Gastrocnemius medialis (tissue), 4 donors: ENCODE data around the gene CMTM3. TPM values are rescaled to one million over a fixed set of nuclear protein-coding genes. Genes with fewer than 3 reads are reported as not detected.

ENCODE experiments used
- ATAC-seq, 2 donors: fragments of 150-250 bp; one replicate each; pipeline ENCODE4 v1.9.1; 2016
- DNase-seq, 2 donors: peaks; one replicate each; pipeline ENCODE4 v3.0.0-alpha.2; 2019
- H3K27ac ChIP-seq, 4 donors: fragments of 200-600 bp; sonication (generic); 1 replicate in 1 of 4; 2 replicates in 3 of 4; pipeline ENCODE4 v1.5.1; 2016 to 2018; ENCODE audit warnings: mild to moderate bottlenecking in 2 of 4, moderate library complexity in 1 of 4
- H3K27me3 ChIP-seq, 3 donors: fragments of 200-600 bp; sonication (generic) in 2 of 3; 1 replicate in 1 of 3; 2 replicates in 2 of 3; pipeline versions ENCODE4 v1.5.1 to v1.6.0; 2016 to 2019; ENCODE audit warnings: mild to moderate bottlenecking in 1 of 3, moderate library complexity in 1 of 3
- H3K36me3 ChIP-seq, 2 donors: fragments of 200-600 bp; sonication (generic) in 1 of 2; one replicate each; pipeline ENCODE4 v1.5.1; 2017 to 2018
- H3K4me1 ChIP-seq, 2 donors: fragments of 200-600 bp; sonication (generic) in 1 of 2; one replicate each; pipeline ENCODE4 v1.5.1; 2016 to 2017; ENCODE audit warnings: mild to moderate bottlenecking in 2 of 2
- H3K4me3 ChIP-seq, 4 donors: fragments of 200-600 bp; sonication (generic) in 3 of 4; 1 replicate in 1 of 4; 2 replicates in 3 of 4; pipeline ENCODE4 v1.5.1; 2016 to 2019; ENCODE audit warnings: mild to moderate bottlenecking in 2 of 4
- H3K9me3 ChIP-seq, 3 donors: fragments of 200-600 bp; sonication (generic) in 2 of 3; 1 replicate in 1 of 3; 2 replicates in 2 of 3; pipeline ENCODE4 v1.5.1; 2016 to 2019
- POLR2A ChIP-seq, 2 donors: fragments of 450-650 bp; IDR thresholded peaks; one replicate each; pipeline ENCODE4 v1.6.1; 2017; ENCODE audit warnings: antibody characterized with exemption in 2 of 2, mild to moderate bottlenecking in 2 of 2, moderate library complexity in 2 of 2
- in situ Hi-C, 4 donors: fragments of 200-750 bp; cut with MboI; loops; one replicate each; pipeline versions ENCODE4 v1.15.0 to v1.8.0; 2017; ENCODE audit warnings: low sequenced_read_pairs in 4 of 4
- intact Hi-C: fragments of 100-400 bp; cut with DNase I; formaldehyde crosslinking; loops from one replicate; pipeline ENCODE4 v1.15.1; 2023; ENCODE audit warnings: low total_unique reads
- total RNA-seq, 4 donors: library from RNA; depleted of rRNA; stranded (reverse); fragments of >200 nt; gene quantifications; one replicate each; pipeline versions ENCODE4 v1.1.0 to v1.2.3, GENCODE V29; 2016
- TF ChIP-seq, protein P1 (sequence below), 5 experiments: fragments of 450-650 bp in 3 of 5; fragments of 200-600 bp in 2 of 5; sonication (generic) in 2 of 5; IDR thresholded peaks in 4 of 5; conservative IDR thresholded peaks in 1 of 5; 1 replicate in 4 of 5; 2 replicates in 1 of 5; pipeline ENCODE4 v1.5.1; 2016 to 2019; ENCODE audit warnings: antibody characterized with exemption in 5 of 5, mild to moderate bottlenecking in 3 of 5, moderate library complexity in 3 of 5

The CMTM3 gene
- total RNA-seq, 4 donors from 2014 or later, result 2.6 to 11.3 (median 5.1) TPM

- in situ Hi-C loops, result loop anchor here in 2 of 4 donors (10.0 to 25.0 kb wide), 2 partner anchors 197 to 261 kb away; no protein-coding TSS in a partner anchor
- DNase-seq (no peak), ATAC-seq (no peak)
- Histone ChIP-seq H3K9me3 (no peaks in the 10 kb centered on the region), H3K36me3 (no peaks in the 10 kb centered on the region), H3K27ac (no peak overlapping the region), H3K27me3 (peaks cover 11 to 25% (median 18%) of the 10 kb centered on the region in 3 donors), H3K4me3 (no peak overlapping the region), H3K4me1 (peaks cover 6 to 8% of the 10 kb centered on the region in 2 donors)
- TF ChIP-seq, protein P1, sequence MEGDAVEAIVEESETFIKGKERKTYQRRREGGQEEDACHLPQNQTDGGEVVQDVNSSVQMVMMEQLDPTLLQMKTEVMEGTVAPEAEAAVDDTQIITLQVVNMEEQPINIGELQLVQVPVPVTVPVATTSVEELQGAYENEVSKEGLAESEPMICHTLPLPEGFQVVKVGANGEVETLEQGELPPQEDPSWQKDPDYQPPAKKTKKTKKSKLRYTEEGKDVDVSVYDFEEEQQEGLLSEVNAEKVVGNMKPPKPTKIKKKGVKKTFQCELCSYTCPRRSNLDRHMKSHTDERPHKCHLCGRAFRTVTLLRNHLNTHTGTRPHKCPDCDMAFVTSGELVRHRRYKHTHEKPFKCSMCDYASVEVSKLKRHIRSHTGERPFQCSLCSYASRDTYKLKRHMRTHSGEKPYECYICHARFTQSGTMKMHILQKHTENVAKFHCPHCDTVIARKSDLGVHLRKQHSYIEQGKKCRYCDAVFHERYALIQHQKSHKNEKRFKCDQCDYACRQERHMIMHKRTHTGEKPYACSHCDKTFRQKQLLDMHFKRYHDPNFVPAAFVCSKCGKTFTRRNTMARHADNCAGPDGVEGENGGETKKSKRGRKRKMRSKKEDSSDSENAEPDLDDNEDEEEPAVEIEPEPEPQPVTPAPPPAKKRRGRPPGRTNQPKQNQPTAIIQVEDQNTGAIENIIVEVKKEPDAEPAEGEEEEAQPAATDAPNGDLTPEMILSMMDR (IDR thresholded peaks at IDR 0.05 in 4 of 5, conservative IDR thresholded peaks at IDR 0.05 in 1 of 5), result no peak
- no peak for TF ChIP-seq POLR2A (IDR thresholded peaks at IDR 0.05)
- intact Hi-C loops, result loop anchor here (5.0 kb wide), 1 partner anchor 124 kb away; no protein-coding TSS in a partner anchor
Observed at GRCh38 chr16:66601471-66601870, 3.0 kb upstream of the CMTM3 start.

DNA sequence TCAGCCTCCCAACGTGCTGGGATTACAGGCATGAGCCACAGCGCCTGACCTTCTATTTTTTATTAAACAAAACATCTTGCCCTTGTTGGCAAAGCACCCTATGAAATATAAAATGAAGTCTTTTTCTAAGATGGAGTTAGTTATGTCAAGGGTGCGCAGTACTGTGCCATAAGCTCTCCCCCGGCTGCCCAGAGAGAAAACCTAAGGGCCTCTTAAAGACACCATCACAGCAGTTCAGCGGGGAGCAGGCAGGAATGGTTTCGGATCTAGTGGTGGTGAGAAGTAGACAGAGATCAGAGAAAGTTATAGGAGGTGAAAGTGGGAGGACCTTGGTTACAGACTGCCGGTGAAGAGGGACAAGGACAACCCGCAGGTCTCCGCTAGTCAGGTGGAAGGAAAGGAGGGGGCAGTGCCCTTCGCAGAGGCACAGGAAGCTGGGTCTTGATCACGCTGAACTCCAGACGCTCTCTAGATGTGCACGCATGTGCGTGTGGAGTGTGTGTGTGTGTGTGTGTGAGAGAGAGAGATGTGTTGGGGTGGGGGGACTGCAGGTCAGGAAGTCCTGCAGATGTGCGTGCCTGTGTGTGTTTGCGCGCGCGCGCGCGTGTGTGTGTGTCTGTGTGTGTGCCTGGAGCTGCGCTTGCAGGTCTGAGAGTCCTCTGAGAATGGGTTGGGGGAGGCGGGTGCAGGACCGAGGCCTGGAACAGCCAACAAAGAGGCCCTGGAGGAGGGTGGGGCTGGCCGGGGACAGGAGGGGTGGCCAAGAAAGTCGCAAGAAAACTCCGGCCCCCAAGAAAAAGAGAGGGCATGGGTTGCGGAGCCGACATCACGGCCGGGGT, 748 bp upstream of the CMTM3 start:
- intact Hi-C loops, result loop anchor here (2.0 to 5.0 kb wide), 2 partner anchors 126 to 197 kb away; no protein-coding TSS in a partner anchor
- ATAC-seq, result no peak

DNA sequence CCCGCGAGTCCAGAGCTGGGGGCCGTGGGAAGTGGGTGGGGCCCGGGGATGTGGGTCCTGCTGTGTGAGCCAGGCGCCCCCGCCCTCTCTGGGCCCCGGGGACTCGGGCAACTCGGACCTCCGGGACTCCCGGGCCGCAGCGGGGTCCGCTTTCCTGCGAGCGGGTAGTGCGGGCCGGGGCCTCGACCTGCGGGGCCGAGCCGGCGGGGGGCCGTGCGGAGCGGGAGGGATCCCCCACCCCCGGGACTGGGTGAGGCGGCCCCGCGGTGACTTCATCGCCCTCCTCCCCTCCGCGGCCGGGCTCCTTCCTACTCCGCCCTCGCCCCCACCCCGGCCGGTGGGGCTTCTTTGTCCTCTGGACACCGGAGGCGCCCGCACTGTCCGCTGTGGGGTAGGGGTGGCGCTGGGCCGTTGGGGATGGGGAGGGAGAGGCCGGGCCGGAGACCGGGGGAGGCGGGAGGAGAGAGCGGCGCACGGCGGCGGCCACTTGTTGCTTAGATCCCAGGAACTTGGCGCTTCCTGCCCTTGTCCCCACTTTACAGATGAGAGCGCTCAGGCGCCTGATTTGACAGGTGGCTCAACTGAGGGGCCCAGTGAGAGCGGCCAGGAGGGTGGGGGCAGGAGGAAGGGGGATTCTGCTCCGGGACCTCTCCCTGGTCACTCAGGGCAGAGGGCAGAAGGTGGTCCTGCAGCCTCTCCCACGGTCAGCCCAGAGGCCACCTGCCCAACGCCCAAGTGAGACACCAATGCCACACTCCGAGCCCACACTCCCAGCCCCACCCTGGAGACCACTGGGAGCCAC, 874 bp downstream of the CMTM3 start:
- H3K4me3 ChIP-seq, result peak overlapping the region; percentile 52 to 69 (median 62)
- TF ChIP-seq, protein P1 (IDR thresholded peaks at IDR 0.05 in 4 of 5, conservative IDR thresholded peaks at IDR 0.05 in 1 of 5), result no peak
- peak in 1 of 2 donors; percentile 9 for TF ChIP-seq POLR2A (IDR thresholded peaks at IDR 0.05)
- H3K27ac ChIP-seq, result peak overlapping the region; percentile 65 to 81 (median 80)
- DNase-seq (no peak), ATAC-seq (peak in 1 of 2 donors; percentile 18)
- H3K27me3 ChIP-seq, result peaks cover 11 to 25% (median 18%) of the 10 kb centered on the region in 3 donors
- no peaks in the 10 kb centered on the region for H3K9me3 ChIP-seq
- intact Hi-C loops (loop anchor here (2.0 to 5.0 kb wide), 3 partner anchors 47 to 199 kb away; partner anchors contain the start of gene CMTM4), in situ Hi-C loops (loop anchor here in 2 of 4 donors (10.0 to 25.0 kb wide), 2 partner anchors 201 to 257 kb away; no protein-coding TSS in a partner anchor)
- H3K36me3 ChIP-seq, result no peaks in the 10 kb centered on the region
- peaks cover 14% of the 10 kb centered on the region in 2 donors for H3K4me1 ChIP-seq

More for the DNA sequence above, 748 bp upstream of the CMTM3 start:
- in situ Hi-C loops, result loop anchor here in 2 of 4 donors (10.0 to 25.0 kb wide), 2 partner anchors 199 to 259 kb away; no protein-coding TSS in a partner anchor
- peaks cover 10% of the 10 kb centered on the region in 2 donors for H3K4me1 ChIP-seq
- TF ChIP-seq, protein P1 (IDR thresholded peaks at IDR 0.05 in 4 of 5, conservative IDR thresholded peaks at IDR 0.05 in 1 of 5), result no peak
- no peaks in the 10 kb centered on the region for H3K9me3 ChIP-seq
- H3K27me3 ChIP-seq, result peaks cover 11 to 25% (median 18%) of the 10 kb centered on the region in 3 donors
- peak overlapping the region; percentile 52 to 69 (median 62) for H3K4me3 ChIP-seq
- peak overlapping the region; percentile 65 to 81 (median 80) for H3K27ac ChIP-seq
- no peaks in the 10 kb centered on the region for H3K36me3 ChIP-seq
- DNase-seq, result no peak

- intact Hi-C loops (loop anchor here (2.0 to 5.0 kb wide), 3 partner anchors 46 to 199 kb away; partner anchors contain the start of gene CMTM4), in situ Hi-C loops (loop anchor here in 2 of 4 donors (10.0 to 25.0 kb wide), 2 partner anchors 201 to 256 kb away; no protein-coding TSS in a partner anchor)
- ATAC-seq (no peak), DNase-seq (no peak)
- no peaks in the 10 kb centered on the region for H3K9me3 ChIP-seq
- no peaks in the 10 kb centered on the region for H3K36me3 ChIP-seq
- peak overlapping the region; percentile 65 to 81 (median 80) for H3K27ac ChIP-seq
- H3K4me1 ChIP-seq, result peaks cover 14% of the 10 kb centered on the region in 2 donors
- no peak for TF ChIP-seq POLR2A (IDR thresholded peaks at IDR 0.05)
- TF ChIP-seq, protein P1 (IDR thresholded peaks at IDR 0.05 in 4 of 5, conservative IDR thresholded peaks at IDR 0.05 in 1 of 5), result no peak
- H3K4me3 ChIP-seq, result peak overlapping the region; percentile 52 to 69 (median 62)
- peaks cover 11 to 25% (median 18%) of the 10 kb centered on the region in 3 donors for H3K27me3 ChIP-seq
Observed at GRCh38 chr16:66605979-66606751, 1.7 kb downstream of the CMTM3 start.
